GM18868 (cell line): Measurements from ENCODE around the gene SLC9A1.
"Not testable (repeated sequence)": the region's sequence is repeated elsewhere in the genome, so short reads cannot be mapped to it uniquely, and the experiment has no call there.

ENCODE experiments used
- ATAC-seq: cut with Tn5 transposase; IDR thresholded peaks from one replicate; pipeline ENCODE4 v1.9.1; 2021; ENCODE audit warnings: mild to moderate bottlenecking, moderate library complexity; ENCODE audit not compliant: unreplicated experiment

SLC9A1 gene

DNA sequence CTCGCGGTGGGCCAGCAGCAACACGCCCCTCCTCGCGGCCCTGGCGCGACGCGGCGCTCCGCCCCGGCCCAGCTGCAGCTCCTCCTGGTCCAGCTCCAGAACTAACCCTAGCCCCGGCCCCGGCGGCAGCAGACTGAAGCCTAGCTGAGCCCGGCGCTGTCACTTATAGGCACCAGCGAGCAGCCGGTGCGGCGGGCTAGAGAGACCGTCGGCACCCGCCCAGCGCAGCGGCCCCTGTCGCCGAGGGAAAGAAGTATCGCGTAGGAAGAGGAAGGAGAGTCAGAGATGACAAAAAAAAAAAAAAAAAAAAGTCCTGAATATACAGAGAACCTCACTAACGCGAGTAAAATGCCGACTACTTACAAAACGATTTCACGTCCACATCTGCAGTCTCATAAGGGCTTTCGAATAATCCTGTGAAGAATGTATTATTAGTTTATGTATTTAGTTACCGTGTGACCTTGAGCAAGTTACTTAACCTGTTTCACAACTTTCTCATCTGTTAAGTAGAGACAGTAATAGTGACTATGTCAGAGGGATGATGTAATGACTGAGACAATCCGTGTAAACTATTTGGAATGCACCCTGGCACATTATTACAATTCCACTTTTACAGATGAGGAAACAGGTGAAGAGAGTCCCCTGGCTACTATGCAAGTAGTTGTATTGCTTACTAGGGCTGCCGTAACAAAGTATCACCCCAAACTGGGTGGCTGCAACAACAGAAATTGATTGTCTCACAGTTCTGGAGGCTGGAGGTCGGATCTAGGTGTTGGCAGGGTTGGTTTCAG, at the start of gene SLC9A1:
Gene SLC9A1, minus strand, starts transcription at position 135 of the 791 bp plus-strand sequence. CDS start 791 bp downstream, outside the sequence.
- ATAC-seq, result peak; percentile 86

DNA sequence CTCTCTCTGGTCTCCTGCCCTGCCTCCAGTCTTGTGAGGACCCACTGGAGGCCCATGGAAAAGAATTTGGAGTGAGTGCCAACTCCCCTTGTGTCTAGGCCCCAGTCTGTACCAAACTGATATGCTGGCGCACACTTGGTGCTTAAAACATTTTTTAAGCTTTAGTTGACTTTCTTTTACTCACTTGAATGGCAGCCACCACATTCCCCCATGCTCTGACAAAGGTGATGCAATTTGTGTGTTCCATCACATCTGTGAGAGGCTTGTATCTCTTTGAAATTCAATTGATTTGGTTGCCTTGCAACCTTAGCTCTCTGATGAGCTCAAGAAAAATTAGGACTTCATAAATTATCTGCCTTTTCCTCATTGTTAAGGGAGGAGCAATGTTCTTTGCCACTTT, 49.0 kb upstream of the SLC9A1 start:
- ATAC-seq, result no peak

DNA sequence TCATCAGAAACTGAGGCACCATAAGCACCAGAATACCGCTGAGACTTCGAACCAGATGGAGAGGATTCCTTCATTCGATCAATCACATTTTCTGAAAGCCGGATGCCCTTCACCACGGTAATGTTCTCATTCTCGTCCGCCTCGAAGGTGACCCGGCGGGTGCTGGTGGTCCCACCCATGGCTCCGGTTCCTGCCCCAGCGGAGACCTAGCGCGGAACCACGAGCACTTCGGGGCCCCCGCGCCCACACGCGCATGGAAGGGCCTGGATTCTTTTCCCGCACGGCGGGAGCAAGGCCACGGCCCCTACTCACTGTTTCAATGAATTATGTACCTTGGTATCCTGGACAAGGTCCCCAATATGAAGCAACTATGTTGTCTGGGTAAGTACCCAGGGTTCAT, 46.4 kb upstream of the SLC9A1 start:
- ATAC-seq, result no peak

DNA sequence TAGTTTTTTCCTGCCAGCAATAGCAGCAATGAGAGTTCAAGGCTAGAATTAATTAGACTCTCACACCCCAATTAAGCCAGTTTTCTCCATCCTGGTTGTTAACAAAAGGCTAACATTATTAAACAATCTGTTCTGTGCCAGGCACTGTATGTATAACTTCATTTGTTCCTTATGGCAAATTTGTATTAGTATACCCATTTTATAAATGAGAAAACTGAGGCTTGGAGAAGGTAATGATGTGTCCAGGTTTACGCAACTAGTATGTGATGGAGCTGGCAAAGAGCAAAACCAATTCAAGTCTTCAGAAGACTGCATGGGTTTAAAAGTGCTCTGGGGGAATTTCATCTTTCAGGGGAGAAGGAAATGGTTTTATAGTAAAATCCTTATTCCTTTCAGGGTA, 38.3 kb upstream of the SLC9A1 start:
- no peak for ATAC-seq

DNA sequence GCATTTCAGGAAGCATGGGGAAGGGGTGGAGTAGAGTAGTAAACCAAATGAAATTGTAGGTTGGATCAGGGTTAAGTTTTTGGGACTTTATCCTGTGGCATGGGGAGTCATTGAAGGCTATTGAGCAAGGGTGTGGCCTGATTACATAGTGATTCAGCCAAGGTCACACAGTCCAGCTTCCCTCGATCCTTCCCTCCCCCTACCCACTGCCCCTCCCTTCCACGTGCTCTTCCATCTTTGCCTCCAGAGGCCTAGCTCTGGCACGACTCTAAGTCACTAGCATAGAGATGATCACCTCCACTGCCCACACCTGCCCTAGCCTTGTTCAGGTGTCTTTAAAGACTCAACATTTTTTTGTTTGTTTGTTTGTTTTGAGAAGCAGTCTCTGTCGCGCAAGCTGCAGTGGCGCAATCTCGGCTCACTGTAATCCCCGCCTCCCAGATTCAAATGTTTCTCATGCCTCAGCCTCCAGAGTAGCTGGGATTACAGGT, 37.2 kb upstream of the SLC9A1 start:
- ATAC-seq, result no peak

DNA sequence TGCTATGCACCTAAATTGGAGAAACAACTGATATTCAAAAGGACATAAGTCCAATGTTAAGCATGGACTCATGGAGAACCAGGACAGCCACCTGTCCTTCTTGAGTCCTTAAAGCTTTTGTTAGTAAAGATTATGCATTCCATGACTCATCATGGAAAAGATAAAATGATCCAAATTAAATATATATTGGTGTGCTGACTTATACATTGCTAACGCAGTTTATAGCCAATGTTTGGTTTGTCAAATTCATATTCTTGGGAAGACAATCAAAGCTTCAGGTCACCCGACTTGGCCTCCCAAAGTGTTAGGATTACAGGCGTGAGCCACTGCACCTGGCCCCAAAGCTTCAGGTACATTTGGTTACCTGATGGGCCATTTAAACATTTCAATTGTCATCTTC, 29.7 kb upstream of the SLC9A1 start:
- not testable (repeated sequence) for ATAC-seq

DNA sequence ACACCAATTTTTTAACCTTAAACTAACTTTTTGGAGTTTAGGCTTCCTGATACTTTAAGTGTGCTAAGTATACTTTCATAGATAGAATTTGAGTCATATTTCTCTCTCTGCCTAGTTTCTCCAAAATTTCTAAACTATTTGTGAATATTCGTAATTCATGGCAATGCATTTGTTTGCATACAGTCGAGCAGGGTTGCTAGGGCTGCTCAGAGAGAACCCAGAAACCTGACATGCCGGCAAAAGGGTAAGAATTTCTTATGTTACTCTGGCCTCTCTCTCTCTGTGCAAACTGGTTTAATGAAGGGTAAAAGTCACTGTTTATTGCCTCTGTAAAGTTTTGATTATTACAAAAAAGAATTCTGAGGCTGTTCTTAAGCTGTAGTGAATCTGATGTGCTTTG, 25.1 kb upstream of the SLC9A1 start:
- no peak for ATAC-seq

DNA sequence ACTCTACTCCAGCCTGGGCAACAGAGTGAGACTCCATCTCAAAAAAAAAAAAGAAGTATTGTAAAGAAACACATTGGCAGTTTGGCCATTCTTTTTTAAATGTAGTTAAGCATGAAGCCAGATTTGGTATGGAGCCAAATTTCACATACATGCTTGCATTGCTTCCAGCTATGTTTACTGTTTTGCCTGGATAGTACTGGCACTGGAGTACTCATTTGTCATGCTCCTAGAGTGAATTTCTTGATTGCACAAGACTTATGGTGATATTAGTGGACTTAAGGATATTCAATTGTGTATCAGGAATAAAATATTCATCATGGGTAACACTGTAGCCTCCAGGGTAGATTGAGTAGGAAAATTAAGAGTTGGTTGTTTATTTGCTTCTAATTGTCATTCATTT, 24.5 kb upstream of the SLC9A1 start:
- no peak for ATAC-seq

DNA sequence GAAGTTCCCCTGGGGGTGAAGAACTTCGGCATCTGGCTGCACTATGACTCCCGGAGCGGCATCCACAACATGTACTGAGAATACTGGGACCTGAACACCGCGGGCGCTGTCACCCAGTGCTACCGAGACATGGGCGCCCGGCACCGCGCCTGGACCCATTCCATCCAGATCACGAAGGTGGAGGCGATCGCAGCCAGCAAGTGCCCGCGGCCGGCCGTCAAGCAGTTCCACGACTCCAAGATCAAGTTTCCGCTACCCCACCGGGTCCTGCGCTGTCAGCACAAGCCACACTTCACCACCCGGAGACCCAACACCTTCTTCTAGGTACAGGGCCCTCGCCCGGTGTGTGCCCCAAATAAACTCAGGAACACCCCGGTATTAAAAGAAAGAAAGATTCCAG, 22.0 kb upstream of the SLC9A1 start:
- no peak for ATAC-seq

DNA sequence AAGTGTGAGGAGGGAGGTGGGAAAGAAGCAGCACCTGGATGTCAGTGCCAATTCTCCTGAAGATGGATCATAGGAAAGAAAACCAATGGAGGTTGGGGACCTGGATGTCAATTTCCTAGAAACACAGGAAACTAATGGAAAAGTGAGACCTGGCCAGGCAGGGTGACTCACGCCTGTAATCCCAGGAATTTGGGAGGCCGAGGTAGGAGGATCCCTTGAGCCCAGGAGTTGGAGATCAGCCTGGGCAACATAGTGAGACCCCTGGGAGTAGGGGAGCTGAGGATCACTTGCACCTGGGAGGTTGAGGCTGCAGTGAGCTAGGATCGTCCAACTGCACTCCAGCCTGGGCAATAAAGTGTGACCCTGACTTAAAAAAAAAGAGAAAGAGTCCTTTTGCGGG, 21.4 kb upstream of the SLC9A1 start:
- ATAC-seq, result no peak

DNA sequence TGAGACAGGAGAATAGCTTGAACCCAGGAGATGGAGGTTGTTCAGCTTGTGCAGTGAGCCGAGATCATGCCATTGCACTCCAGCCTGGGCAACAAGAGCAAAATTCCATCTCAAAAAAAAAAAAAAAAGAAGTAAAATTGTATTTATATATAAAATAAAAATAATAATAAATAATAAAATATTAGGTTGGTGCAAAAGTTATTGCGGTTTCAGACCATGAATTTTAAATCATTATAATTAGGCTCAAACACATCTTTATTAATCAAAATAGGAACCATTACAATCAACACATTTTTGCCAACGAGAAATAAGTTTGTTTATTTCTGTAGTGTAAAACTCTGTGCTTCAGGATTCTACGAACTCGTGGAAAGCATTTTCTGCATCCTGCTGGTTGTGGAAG, 18.1 kb upstream of the SLC9A1 start:
- ATAC-seq, result not testable (repeated sequence)

DNA sequence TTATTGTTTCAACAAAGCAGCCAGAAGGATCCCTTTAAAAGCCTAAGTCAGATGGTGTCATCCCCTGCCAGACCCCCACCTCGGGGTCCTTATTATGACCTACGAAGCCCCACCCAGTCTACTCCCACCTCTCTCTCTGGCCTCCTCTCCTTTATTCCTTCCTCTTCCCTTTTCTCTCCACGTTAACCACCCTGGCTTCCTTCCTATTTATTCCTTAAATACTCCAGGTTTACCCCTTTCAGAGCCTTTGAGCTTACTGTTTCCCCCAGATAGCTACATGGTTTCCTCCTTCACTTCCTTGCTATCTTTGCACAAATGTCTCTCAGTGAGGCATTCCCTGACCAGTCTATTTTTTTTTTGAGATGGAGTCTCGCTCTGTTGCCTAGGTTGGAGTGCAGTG, 12.0 kb upstream of the SLC9A1 start:
- no peak for ATAC-seq

DNA sequence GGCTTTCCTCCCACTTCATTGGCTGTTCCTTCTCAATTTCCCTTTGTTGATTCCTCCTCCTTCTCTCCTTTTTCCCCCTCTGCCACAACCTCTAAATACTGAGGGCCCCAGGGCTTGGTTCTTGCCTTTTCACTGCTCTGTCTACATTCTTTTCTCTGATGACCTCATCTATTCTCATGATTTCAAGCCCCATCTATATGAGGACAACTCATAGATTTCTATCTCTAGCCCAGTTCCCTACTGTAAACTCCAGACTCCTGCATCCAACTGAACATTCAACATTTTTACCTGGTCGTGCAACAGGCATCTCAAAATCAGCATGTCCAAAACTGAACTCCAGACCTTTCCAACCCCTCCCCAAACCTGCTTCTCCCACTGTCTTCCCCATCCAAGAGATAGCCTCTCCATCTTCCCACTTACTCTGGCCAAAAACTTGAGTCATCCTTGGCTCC, 11.5 kb upstream of the SLC9A1 start:
- no peak for ATAC-seq

DNA sequence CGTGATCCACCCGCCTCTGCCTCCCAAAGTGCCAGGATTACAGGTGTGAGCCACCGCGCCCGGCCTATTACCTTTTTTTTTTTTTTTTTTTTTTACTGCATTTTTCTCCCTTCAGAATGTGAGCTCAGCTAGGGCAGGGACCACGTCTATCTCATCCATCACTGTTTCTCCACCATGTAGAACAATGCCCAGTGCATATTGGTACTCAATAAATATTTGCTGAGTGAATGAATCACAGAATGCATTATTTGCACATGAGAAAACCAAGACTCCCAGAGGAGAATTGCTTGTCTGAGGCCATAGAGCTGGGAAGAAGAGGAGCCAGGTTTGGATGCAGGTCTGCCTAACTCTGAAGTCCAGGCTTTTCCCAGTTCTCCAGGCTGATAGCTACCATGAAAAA, 8.2 kb upstream of the SLC9A1 start:
- ATAC-seq, result no peak

DNA sequence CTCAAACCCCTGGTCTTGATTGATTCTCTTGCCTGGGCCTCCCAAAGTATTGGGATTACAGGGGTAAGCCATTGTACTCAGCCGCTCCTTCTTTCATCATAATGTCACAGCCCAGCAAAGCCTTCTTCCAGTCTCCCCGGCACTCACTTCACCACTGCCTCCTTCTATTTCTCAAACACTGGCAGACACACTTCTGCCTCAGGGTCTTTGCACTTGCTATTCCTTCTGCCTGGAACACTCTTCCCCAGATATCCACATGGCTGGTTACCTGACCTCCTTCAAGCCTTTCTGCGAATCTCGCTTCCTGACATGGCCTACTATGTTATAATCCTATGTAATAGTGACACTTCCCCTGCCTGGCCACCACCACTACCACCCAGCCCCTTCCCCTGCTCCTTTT, 7.2 kb upstream of the SLC9A1 start:
- no peak for ATAC-seq

DNA sequence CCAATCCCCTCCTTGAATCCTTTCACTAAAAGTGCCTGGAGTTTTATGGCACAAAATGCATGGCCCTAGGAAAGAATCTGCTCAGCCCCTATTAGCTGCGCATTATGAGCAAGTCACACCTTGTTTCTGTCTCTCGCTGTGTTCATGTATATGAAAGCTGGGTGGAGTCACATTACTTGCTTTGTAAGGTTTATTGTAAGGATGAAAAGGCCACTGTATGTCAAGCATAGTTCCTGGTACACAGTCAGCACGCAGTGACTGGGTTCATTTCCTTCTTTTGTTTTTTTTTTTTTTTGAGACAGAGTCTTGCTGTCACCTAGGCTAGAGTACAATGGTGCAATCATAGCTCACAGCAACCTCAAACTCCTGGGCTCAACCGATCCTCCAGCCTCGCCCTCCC, 6.7 kb upstream of the SLC9A1 start:
- ATAC-seq, result peak; percentile 67

DNA sequence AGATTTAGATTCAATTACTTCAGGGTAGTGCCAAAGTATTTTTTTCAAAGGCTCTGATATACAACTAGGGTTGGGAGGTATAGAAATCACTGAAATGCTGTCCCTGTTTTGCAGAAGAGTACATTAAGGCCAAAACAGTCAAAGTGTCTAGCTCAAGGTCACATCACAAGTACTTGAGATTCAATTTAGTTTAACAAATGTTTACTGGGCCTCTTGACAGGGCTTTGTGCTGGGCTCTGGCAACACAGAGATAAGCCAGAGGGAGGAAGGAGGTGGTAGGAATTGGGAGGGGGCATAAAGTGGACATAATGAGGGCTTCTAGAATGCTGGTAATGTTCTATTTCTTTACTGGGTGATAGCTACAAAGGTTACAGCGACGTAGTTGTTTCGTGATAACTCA, 2.3 kb upstream of the SLC9A1 start:
- ATAC-seq, result no peak

DNA sequence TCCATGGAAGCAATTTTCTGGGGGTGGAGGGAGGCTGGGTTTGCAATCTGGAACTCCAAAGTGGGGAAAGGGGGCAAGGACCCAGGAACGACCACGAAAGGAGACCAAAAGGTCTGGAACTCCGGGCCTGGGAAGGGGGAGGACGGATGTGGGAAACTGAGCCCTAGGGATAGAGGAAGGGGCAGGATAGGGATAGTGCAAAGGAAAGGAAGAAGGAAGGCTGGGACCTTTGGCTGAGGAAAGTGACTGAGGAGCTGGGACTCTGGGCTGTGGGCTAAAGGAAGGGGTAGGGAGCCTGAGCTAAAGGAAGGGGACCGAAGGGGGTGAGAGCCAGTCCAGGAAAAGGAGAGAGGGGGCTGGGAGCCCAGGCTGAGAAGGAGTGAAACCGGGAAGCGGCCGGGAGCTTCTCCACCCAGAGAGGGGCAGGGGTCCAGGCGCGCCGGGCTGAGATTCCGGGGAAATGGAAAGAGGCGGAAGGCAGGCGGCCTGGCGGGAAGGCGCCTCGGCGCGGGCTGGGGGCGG, 395 bp downstream of the SLC9A1 start:
- peak; percentile 7 for ATAC-seq

DNA sequence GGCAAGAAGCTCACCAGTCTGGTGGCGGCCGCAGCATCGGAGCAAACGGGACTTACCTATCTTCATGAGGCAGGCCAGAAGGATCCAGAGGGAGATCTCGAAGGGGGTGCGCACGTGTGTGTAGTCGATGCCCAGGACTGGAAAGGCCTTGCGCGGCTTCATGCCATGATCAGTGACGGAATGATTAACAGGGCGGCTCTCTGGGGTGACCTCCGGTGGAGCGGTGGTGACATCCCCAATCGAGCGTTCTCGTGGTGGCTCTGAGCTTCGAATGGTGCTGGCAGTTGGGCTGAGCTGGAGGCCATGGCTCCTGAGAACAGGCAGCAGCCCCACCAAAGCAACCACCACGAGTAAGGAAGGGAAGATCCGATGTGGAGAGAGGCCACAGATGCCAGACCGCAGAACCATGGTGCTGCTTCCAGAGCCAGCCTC, 982 bp downstream of the SLC9A1 start:
- ATAC-seq, result no peak

DNA sequence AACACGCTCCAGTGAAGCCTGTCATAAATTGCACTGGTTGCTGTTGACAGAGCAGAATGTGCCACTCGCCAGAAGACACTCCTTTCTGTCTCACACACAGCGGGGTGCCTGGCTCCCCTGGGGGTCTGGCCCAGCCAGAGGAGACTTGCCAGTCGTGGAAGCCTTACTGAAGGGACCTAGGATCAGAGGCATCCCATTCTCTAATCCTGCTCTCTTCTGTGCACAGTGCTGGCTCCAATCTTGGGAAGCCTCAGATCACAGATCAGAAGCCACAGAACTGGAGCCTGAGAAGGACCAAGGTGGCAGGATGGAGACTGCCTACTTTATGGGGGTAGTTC, 1.4 kb downstream of the SLC9A1 start:
- ATAC-seq, result no peak

DNA sequence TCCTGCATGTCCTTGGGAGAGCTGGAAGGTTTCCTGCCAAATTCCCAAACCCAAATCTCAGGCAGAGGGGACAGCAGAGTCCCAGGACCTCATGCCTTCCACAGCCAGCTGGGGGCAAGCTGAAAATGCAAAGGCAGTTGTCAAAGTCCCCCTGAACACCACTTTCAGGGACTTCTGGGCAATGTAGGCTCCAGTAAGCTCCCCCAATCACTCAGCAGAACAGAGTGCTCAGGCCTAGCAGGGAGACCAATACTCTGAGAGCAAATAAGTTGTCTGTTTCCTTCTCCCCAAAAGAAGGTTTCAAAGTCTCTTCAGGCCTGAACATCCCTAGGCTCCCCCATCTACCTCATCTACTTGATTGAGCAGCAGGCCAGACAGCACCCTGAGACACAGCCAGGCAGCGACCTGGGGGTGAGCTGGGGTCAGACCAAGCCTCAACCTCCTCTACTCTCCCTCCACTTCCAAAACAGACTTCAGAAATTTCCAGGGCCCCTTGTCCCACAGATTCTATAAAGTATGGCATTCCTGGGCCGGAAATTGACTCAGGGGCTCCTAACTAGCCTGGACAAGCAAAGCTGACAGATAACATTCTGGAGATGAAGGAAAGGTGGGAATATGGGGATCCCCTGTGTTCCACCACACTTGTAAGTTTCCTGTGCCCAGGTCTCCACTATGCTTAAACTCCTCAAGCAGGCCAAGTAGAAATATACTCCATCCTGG, 1.9 kb downstream of the SLC9A1 start:
- ATAC-seq, result no peak
